DND-41 (cell line): ENCODE data around the gene SMURF2.

Source experiments
- EZH2 ChIP-seq: IDR thresholded peaks from 3 replicates; pipeline ENCODE4 v1.6.1; 2012; ENCODE audit warnings: borderline replicate concordance, low read depth, mild to moderate bottlenecking, moderate library complexity, low read length, inconsistent platforms; ENCODE audit not compliant: severe bottlenecking
- TF ChIP-seq, protein P1 (sequence below): IDR thresholded peaks from 2 replicates; pipeline ENCODE4 v1.5.1; 2012; ENCODE audit warnings: borderline replicate concordance, low read length, moderate library complexity, mild to moderate bottlenecking; ENCODE audit not compliant: poor library complexity, severe bottlenecking; ENCODE audit errors: extremely low read depth

DNA sequence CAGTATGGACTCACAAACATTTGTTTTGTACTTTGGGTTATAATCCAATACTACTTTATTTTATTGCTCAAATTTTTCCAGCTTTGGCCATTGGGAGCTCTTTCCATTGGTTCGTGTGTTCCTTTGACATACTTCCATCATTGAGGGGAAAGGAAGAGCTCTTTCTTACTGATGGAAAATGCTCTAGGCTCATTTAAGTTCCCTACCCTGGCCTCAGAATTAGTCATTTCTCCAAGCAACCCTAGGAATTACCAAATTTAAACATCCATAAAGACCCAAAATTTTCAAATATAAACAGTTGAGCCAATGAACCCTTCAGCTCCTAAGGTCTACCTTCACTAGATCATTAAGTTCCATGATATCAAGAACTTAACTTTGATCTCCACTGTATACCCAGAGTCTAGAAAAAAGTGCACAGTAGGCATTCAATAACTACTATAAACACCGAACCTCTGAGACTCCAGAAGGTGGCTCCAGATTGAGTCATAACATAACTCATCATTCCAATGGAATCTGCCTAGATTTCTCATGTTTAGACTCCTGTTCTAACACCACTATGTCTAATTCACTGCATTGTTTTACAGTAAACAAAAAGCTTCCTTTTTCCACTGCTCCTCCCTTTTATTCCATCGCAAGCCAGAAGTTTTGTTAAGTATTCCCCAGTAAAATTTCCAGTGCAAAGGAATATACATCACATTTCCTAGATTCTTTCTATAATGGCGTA lies 39.0 kb downstream of the SMURF2 start:
- TF ChIP-seq EZH2 = no peak
- TF ChIP-seq, protein P1, sequence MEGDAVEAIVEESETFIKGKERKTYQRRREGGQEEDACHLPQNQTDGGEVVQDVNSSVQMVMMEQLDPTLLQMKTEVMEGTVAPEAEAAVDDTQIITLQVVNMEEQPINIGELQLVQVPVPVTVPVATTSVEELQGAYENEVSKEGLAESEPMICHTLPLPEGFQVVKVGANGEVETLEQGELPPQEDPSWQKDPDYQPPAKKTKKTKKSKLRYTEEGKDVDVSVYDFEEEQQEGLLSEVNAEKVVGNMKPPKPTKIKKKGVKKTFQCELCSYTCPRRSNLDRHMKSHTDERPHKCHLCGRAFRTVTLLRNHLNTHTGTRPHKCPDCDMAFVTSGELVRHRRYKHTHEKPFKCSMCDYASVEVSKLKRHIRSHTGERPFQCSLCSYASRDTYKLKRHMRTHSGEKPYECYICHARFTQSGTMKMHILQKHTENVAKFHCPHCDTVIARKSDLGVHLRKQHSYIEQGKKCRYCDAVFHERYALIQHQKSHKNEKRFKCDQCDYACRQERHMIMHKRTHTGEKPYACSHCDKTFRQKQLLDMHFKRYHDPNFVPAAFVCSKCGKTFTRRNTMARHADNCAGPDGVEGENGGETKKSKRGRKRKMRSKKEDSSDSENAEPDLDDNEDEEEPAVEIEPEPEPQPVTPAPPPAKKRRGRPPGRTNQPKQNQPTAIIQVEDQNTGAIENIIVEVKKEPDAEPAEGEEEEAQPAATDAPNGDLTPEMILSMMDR = no peak
